Esophagus squamous epithelium (tissue), 5 donors: ENCODE measurements around the gene MED15. TPM values are rescaled to one million over a fixed set of nuclear protein-coding genes. Genes with fewer than 3 reads are reported as not detected.

Experiments
- DNase-seq: peaks from one replicate; lab custom pipeline; 2025; lab: John Stamatoyannopoulos, UW
- H3K27ac ChIP-seq, 4 donors: fragments of 200-600 bp; sonication (generic); one replicate each; pipeline ENCODE4 v1.5.1; 2016 to 2019; ENCODE audit warnings: mild to moderate bottlenecking in 1 of 4
- H3K27me3 ChIP-seq, 4 donors: fragments of 200-600 bp; sonication (generic); 1 replicate in 3 of 4; 2 replicates in 1 of 4; pipeline versions ENCODE4 v1.5.1 to v1.6.0; 2017 to 2021; ENCODE audit warnings: antibody characterized with exemption in 1 of 4
- H3K36me3 ChIP-seq, 3 donors: fragments of 200-600 bp; sonication (generic); one replicate each; pipeline ENCODE4 v1.5.1; 2016 to 2019
- H3K4me1 ChIP-seq, 3 donors: fragments of 200-600 bp; sonication (generic); one replicate each; pipeline ENCODE4 v1.5.1; 2017 to 2019
- H3K4me3 ChIP-seq, 4 donors: fragments of 200-600 bp; sonication (generic); 1 replicate in 3 of 4; 2 replicates in 1 of 4; pipeline ENCODE4 v1.5.1; 2016 to 2019; ENCODE audit warnings: mild to moderate bottlenecking in 2 of 4, moderate library complexity in 1 of 4
- H3K9me3 ChIP-seq, 3 donors: fragments of 200-600 bp; sonication (generic); one replicate each; pipeline ENCODE4 v1.5.1; 2016 to 2019
- CTCF ChIP-seq, 6 experiments: fragments of 450-650 bp in 4 of 6; fragments of 200-600 bp in 2 of 6; sonication (generic) in 2 of 6; IDR thresholded peaks; one replicate each; pipeline ENCODE4 v1.5.1; 2016 to 2019; ENCODE audit warnings: antibody characterized with exemption in 6 of 6, mild to moderate bottlenecking in 4 of 6, moderate library complexity in 4 of 6
- POLR2A ChIP-seq, 4 donors: fragments of 450-650 bp; IDR thresholded peaks; one replicate each; pipeline ENCODE4 v1.6.1; 2017; ENCODE audit warnings: antibody characterized with exemption in 4 of 4, mild to moderate bottlenecking in 4 of 4, moderate library complexity in 3 of 4
- WGBS, 2 donors: methylation state at CpG; one replicate each; pipeline ENCODE4 v1.1.5; 2018; 5-methylcytosine and 5-hydroxymethylcytosine counted together
- intact Hi-C: fragments of 100-400 bp; cut with DNase I; formaldehyde crosslinking; loops from one replicate; pipeline ENCODE4 v1.15.0; 2022
- total RNA-seq, 4 donors: library from RNA; depleted of rRNA; stranded (reverse); fragments of >200 nt; gene quantifications; one replicate each; pipeline ENCODE4 v1.1.0, GENCODE V29; 2016
- donor health status: DM: yes; HTN: yes; CAD: no.

Gene MED15
- total RNA-seq, 4 donors from 2014 or later = 31.6 to 51.4 (median 46.1) TPM

- Histone ChIP-seq H3K27me3 (no peaks in the 10 kb centered on the region), H3K27ac (no peak overlapping the region), H3K36me3 (peaks cover 0 to 28% (median 0%) of the 10 kb centered on the region in 3 donors), H3K9me3 (no peaks in the 10 kb centered on the region), H3K4me1 (no peaks in the 10 kb centered on the region), H3K4me3 (no peak overlapping the region)
- intact Hi-C loops = no loop called here
- no peak for TF ChIP-seq CTCF (IDR thresholded peaks at IDR 0.05)
- TF ChIP-seq POLR2A (IDR thresholded peaks at IDR 0.05) = no peak
- WGBS, 2 donors = 91 to 93% methylated on average over 4 of the region's 4 CpGs
- DNase-seq = no peak
These were observed 22.3 kb upstream of the MED15 start for GRCh38 chr22:20484948-20485683.

- peaks cover 0 to 28% (median 0%) of the 10 kb centered on the region in 3 donors for H3K36me3 ChIP-seq
- H3K27ac ChIP-seq = no peak overlapping the region
- no peaks in the 10 kb centered on the region for H3K9me3 ChIP-seq
- no peaks in the 10 kb centered on the region for H3K27me3 ChIP-seq
- WGBS, 2 donors = 89 to 91% methylated on average over 2 of the region's 2 CpGs
- no peaks in the 10 kb centered on the region for H3K4me1 ChIP-seq
- no peak for DNase-seq
- no peak overlapping the region for H3K4me3 ChIP-seq
- TF ChIP-seq POLR2A (IDR thresholded peaks at IDR 0.05) (no peak), CTCF (IDR thresholded peaks at IDR 0.05) (no peak)
- intact Hi-C loops = no loop called here
These were observed 21.2 kb upstream of the MED15 start for GRCh38 chr22:20486229-20486628.

- Histone ChIP-seq H3K27ac (no peak overlapping the region), H3K9me3 (no peaks in the 10 kb centered on the region), H3K4me1 (no peaks in the 10 kb centered on the region), H3K27me3 (no peaks in the 10 kb centered on the region), H3K36me3 (peaks cover 0 to 28% (median 0%) of the 10 kb centered on the region in 3 donors), H3K4me3 (no peak overlapping the region)
- DNase-seq = no peak
- intact Hi-C loops = no loop called here
- 94 to 100% methylated on average over 2 of the region's 2 CpGs for WGBS, 2 donors
- TF ChIP-seq POLR2A (IDR thresholded peaks at IDR 0.05) = no peak
These were observed 19.7 kb upstream of the MED15 start for GRCh38 chr22:20487715-20488114.

GRCh38 chr22:20488946-20489345 lies 18.5 kb upstream of the MED15 start:
- intact Hi-C loops = no loop called here
- Histone ChIP-seq H3K4me3 (no peak overlapping the region), H3K9me3 (no peaks in the 10 kb centered on the region), H3K27me3 (no peaks in the 10 kb centered on the region), H3K27ac (no peak overlapping the region), H3K36me3 (peaks cover 0 to 18% (median 0%) of the 10 kb centered on the region in 3 donors), H3K4me1 (peaks cover 0 to 12% (median 7%) of the 10 kb centered on the region in 3 donors)
- no peak for DNase-seq
- no peak for TF ChIP-seq CTCF (IDR thresholded peaks at IDR 0.05)
- TF ChIP-seq POLR2A (IDR thresholded peaks at IDR 0.05) = no peak
- WGBS, 2 donors = 89 to 100% methylated on average over 3 to 4 of the region's 11 CpGs

- Histone ChIP-seq H3K9me3 (no peaks in the 10 kb centered on the region), H3K36me3 (peaks cover 0 to 18% (median 0%) of the 10 kb centered on the region in 3 donors), H3K27ac (no peak overlapping the region), H3K27me3 (no peaks in the 10 kb centered on the region), H3K4me1 (peaks cover 0 to 26% (median 15%) of the 10 kb centered on the region in 3 donors), H3K4me3 (no peak overlapping the region)
- DNase-seq = no peak
- TF ChIP-seq CTCF (IDR thresholded peaks at IDR 0.05) (no peak), POLR2A (IDR thresholded peaks at IDR 0.05) (no peak)
- intact Hi-C loops = no loop called here
- WGBS, 2 donors = 74 to 90% methylated on average over 4 to 5 of the region's 6 CpGs
These were observed 17.0 kb upstream of the MED15 start for GRCh38 chr22:20490183-20490940.
